GM12878 (cell line): Measurements from ENCODE around the gene TRPT1. TPM values are rescaled to one million over a fixed set of nuclear protein-coding genes. Genes with fewer than 3 reads are reported as not detected.

Experiments used
- ATAC-seq: fragments of 200-7000 bp; cut with Tn5 transposase; 3 replicates; pipeline ENCODE4 v1.9.1; 2020; ENCODE audit warnings: mild to moderate bottlenecking, moderate library complexity
- BruUV-seq: library from RNA; stranded (reverse); fragments of 400-500 nt; replicated peaks from 2 replicates; lab custom pipeline; 2021; lab: Mats Ljungman, UMichigan
- CTCF ChIA-PET: fragments of 300-600 bp; sonication (Branson Sonifier 250); formaldehyde crosslinking; extraction: SDS; loops from one replicate; lab custom pipeline; 2021; ENCODE audit warnings: inconsistent platforms; lab: Yijun Ruan, JAX
- POLR2A ChIA-PET: fragments of 350-600 bp; formaldehyde crosslinking; extraction: SDS; loops from one replicate; lab custom pipeline; 2021; ENCODE audit warnings: inconsistent platforms; lab: Charles Lee
- RAD21 ChIA-PET: fragments of 300-600 bp; sonication (Branson Sonifier 250); formaldehyde crosslinking; loops from one replicate; lab custom pipeline; 2023; ENCODE audit warnings: antibody characterized with exemption; ENCODE audit not compliant: unreplicated experiment; lab: Charles Lee
- SMC1A ChIA-PET: fragments of 300-600 bp; sonication (Branson Sonifier 250); formaldehyde crosslinking; loops from one replicate; lab custom pipeline; 2023; ENCODE audit not compliant: unreplicated experiment, uncharacterized antibody; lab: Charles Lee
- DNase-seq: peaks from one replicate; pipeline ENCODE4 v3.0.0-alpha.2; 2011; ENCODE audit warnings: low read depth, low spot score
- FAIRE-seq: peaks from 3 replicates; lab custom pipeline; 2011; peaks lifted over from hg19 to GRCh38; lab: Jason Lieb, UNC
- H2AFZ ChIP-seq: 2 replicates; pipeline ENCODE4 v1.6.0; 2011; ENCODE audit warnings: low read depth, low read length, control low read depth; ENCODE audit not compliant: control insufficient read depth
- H3K27ac ChIP-seq: 2 replicates; pipeline ENCODE4 v1.5.1; 2011; ENCODE audit warnings: control low read depth; ENCODE audit not compliant: control insufficient read depth, insufficient read depth
- H3K27me3 ChIP-seq, 2 experiments: replicated peaks in 1 of 2; 2 replicates each; pipeline versions ENCODE4 v1.6.0 to v1.6.1; 2011; ENCODE audit warnings: low read length in 1 of 2; ENCODE audit not compliant: control insufficient read depth in 2 of 2, insufficient read depth in 2 of 2
- H3K36me3 ChIP-seq, 2 experiments: 2 replicates each; pipeline ENCODE4 v1.5.1; 2011; ENCODE audit warnings: low read length in 1 of 2; ENCODE audit not compliant: control insufficient read depth in 2 of 2, insufficient read depth in 2 of 2
- H3K4me1 ChIP-seq: 2 replicates; pipeline ENCODE4 v1.6.1; 2011; ENCODE audit warnings: mild to moderate bottlenecking, low read length, moderate library complexity, mixed read lengths; ENCODE audit not compliant: control insufficient read depth, insufficient read depth
- H3K4me2 ChIP-seq: 2 replicates; pipeline ENCODE4 v1.6.0; 2011; ENCODE audit warnings: control low read depth; ENCODE audit not compliant: control insufficient read depth, insufficient read depth
- H3K4me3 ChIP-seq: fragments of 200-600 bp; sonication (generic); 2 replicates; pipeline ENCODE4 v1.5.1; 2016
- H3K79me2 ChIP-seq: 2 replicates; pipeline ENCODE4 v1.6.0; 2011; ENCODE audit warnings: low read length; ENCODE audit not compliant: control insufficient read depth, insufficient read depth
- H3K9ac ChIP-seq: 2 replicates; pipeline ENCODE4 v1.8.0; 2011; ENCODE audit warnings: low read length, control low read depth, mixed read lengths; ENCODE audit not compliant: control insufficient read depth, insufficient read depth
- H3K9me3 ChIP-seq: replicated peaks from 3 replicates; pipeline ENCODE4 v1.5.1; 2011; ENCODE audit warnings: mild to moderate bottlenecking, low read length; ENCODE audit not compliant: control insufficient read depth, insufficient read depth
- H4K20me1 ChIP-seq: 2 replicates; pipeline ENCODE4 v1.6.0; 2011; ENCODE audit not compliant: control insufficient read depth, insufficient read depth
- CHD2 ChIP-seq: IDR thresholded peaks from 2 replicates; pipeline ENCODE4 v1.6.1; 2011; ENCODE audit warnings: low read depth, low read length, improper control_type of control experiment, borderline replicate concordance
- DPF2 ChIP-seq: fragments of 450-650 bp; IDR thresholded peaks from 2 replicates; pipeline ENCODE4 v1.6.1; 2017; ENCODE audit warnings: mild to moderate bottlenecking
- ESRRA ChIP-seq: IDR thresholded peaks from 2 replicates; pipeline ENCODE4 v1.6.1; 2012; ENCODE audit warnings: mild to moderate bottlenecking, low read length, improper control_type of control experiment
- IKZF2 ChIP-seq, 2 experiments: fragments of 450-650 bp; IDR thresholded peaks; 2 replicates each; pipeline ENCODE4 v1.6.1; 2017; ENCODE audit warnings: mild to moderate bottlenecking in 2 of 2, moderate library complexity in 2 of 2
- NRF1 ChIP-seq: conservative IDR thresholded peaks from 2 replicates; pipeline ENCODE4 v1.6.1; 2011; ENCODE audit warnings: mild to moderate bottlenecking, low read depth, low read length, improper control_type of control experiment
- POLR2AphosphoS5 ChIP-seq: IDR thresholded peaks from 2 replicates; pipeline ENCODE4 v1.6.1; 2011; ENCODE audit warnings: mild to moderate bottlenecking, low read length, inconsistent platforms
- POU2F2 ChIP-seq: IDR thresholded peaks from 3 replicates; pipeline ENCODE4 v1.6.1; 2011; ENCODE audit warnings: low read depth, mild to moderate bottlenecking, low read length, borderline replicate concordance
- RCOR1 ChIP-seq: conservative IDR thresholded peaks from 2 replicates; pipeline ENCODE4 v1.6.1; 2012; ENCODE audit warnings: low read depth, low read length, improper control_type of control experiment
- SPI1 ChIP-seq: IDR thresholded peaks from 2 replicates; pipeline ENCODE4 v1.6.1; 2011; ENCODE audit warnings: low read depth, mild to moderate bottlenecking, low read length, moderate library complexity, borderline replicate concordance; ENCODE audit not compliant: insufficient read depth
- WGBS: methylation state at CpG from one replicate; pipeline ENCODE4 v1.1.6; 2016; ENCODE audit warnings: low lambda C conversion rate; ENCODE audit not compliant: insufficient replicate concordance, insufficient coverage; ENCODE audit errors: missing lambda C conversion rate; 5-methylcytosine and 5-hydroxymethylcytosine counted together
- in situ Hi-C: fragments of 300-500 bp; cut with MboI; formaldehyde crosslinking; loops from 9 replicates; pipeline ENCODE4 v1.14.3; 2018; ENCODE audit warnings: mixed read lengths
- intact Hi-C: fragments of 100-400 bp; cut with micrococcal nuclease; formaldehyde crosslinking; loops from one replicate; pipeline ENCODE4 v1.14.2; 2022; ENCODE audit not compliant: unreplicated experiment
- polyA plus RNA-seq, 11 experiments: library from polyadenylated mRNA; depleted of rRNA in 4 of 11; unstranded in 6 of 11; stranded (reverse) in 5 of 11; fragments of >200 nt; fragmentation: Nextera tagmentation in 4 of 11; fragmentation: Illumina TruSeq in 1 of 11; extraction: Ambion mirVana in 4 of 11; extraction: Trizol in 1 of 11; gene quantifications; 1 replicate in 1 of 11; 2 replicates in 10 of 11; pipeline versions ENCODE4 v1.2.1 to v1.2.3, GENCODE V29; 2011 to 2016; ENCODE audit warnings: inconsistent platforms in 2 of 11, missing spikeins in 2 of 11, low read depth in 1 of 11
- total RNA-seq, 4 experiments: library from RNA; depleted of rRNA in 3 of 4; stranded (reverse); fragments of >200 nt in 3 of 4; fragmentation: Illumina TruSeq in 1 of 4; extraction: Trizol in 1 of 4; gene quantifications; 2 replicates each; pipeline versions ENCODE4 v1.2.1 to v1.2.3, GENCODE V29; 2013 to 2021
- TF ChIP-seq, protein P1 (sequence below): fragments of 450-650 bp; IDR thresholded peaks from 2 replicates; pipeline ENCODE4 v1.6.1; 2016; ENCODE audit warnings: mild to moderate bottlenecking, moderate library complexity, borderline replicate concordance
- TF ChIP-seq, protein P2 (sequence below): fragments of 450-650 bp; IDR thresholded peaks from 2 replicates; pipeline ENCODE4 v1.6.1; 2018; ENCODE audit warnings: mild to moderate bottlenecking, low read depth, moderate library complexity; ENCODE audit not compliant: partially characterized antibody
- TF ChIP-seq, protein P3 (sequence below): fragments of 450-650 bp; IDR thresholded peaks from 2 replicates; pipeline ENCODE4 v1.6.1; 2014; ENCODE audit warnings: mild to moderate bottlenecking

The TRPT1 gene
- total and polyA plus RNA-seq, 10 of the 15 experiments (the other 5 are each of a cell fraction or from before 2014, with no cell fraction given) = 7.1 to 63.0 (median 31.4) TPM

DNA sequence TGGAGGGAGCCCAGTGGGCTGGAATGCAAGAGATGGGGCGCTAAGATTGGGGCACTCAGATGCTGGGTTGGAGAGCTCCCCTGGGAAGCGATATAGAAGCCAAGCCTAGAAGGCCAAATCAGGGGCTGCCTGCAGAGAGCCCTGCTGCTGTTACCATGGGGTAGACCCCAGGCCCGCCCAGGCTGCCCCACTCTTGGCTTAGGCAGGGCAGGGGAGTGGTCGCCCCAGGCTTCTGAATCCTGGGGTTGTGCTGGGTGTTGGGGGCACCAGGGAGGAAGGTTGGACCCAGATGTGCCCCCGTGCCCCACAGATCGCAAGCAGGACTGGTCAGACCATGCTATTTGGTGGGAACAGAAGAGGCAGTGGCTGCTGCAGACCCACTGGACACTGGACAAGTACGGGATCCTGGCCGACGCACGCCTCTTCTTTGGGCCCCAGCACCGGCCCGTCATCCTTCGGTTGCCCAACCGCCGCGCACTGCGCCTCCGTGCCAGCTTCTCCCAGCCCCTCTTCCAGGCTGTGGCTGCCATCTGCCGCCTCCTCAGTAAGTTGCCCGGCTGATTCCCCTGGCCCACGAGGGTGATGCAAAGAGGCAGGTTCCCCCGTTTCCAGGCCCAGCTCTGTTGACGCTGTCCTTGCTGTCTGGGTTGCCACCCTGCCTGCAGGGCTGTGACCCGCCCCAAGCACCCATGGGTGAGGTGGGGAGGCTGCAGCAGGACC lies 15.5 kb downstream of the TRPT1 start (continued):
- TF ChIP-seq, protein P1, sequence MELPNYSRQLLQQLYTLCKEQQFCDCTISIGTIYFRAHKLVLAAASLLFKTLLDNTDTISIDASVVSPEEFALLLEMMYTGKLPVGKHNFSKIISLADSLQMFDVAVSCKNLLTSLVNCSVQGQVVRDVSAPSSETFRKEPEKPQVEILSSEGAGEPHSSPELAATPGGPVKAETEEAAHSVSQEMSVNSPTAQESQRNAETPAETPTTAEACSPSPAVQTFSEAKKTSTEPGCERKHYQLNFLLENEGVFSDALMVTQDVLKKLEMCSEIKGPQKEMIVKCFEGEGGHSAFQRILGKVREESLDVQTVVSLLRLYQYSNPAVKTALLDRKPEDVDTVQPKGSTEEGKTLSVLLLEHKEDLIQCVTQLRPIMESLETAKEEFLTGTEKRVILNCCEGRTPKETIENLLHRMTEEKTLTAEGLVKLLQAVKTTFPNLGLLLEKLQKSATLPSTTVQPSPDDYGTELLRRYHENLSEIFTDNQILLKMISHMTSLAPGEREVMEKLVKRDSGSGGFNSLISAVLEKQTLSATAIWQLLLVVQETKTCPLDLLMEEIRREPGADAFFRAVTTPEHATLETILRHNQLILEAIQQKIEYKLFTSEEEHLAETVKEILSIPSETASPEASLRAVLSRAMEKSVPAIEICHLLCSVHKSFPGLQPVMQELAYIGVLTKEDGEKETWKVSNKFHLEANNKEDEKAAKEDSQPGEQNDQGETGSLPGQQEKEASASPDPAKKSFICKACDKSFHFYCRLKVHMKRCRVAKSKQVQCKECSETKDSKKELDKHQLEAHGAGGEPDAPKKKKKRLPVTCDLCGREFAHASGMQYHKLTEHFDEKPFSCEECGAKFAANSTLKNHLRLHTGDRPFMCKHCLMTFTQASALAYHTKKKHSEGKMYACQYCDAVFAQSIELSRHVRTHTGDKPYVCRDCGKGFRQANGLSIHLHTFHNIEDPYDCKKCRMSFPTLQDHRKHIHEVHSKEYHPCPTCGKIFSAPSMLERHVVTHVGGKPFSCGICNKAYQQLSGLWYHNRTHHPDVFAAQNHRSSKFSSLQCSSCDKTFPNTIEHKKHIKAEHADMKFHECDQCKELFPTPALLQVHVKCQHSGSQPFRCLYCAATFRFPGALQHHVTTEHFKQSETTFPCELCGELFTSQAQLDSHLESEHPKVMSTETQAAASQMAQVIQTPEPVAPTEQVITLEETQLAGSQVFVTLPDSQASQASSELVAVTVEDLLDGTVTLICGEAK = no peak
- no peak for TF ChIP-seq DPF2

DNA sequence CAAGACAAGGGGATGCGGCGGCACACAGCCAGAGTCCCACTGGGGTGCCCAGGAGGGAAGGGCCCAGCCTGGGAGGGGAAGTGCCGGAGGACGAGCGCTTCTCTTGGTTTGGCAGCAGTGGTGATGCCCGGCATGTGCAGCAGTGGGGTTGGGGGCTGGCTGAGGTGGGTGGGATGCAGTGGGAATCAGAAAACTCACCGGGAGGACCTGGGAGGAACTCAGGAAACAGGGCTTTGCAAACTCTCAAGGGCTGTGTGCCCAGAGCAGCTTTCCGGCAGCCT lies 16.5 kb downstream of the TRPT1 start:
- Histone ChIP-seq H3K4me1 (peaks cover 22% of the 10 kb centered on the region), H3K9ac (no peak overlapping the region), H3K4me3 (no peak overlapping the region), H3K27ac (no peak overlapping the region), H3K36me3 (peaks cover 18 to 22% of the 10 kb centered on the region in 2 experiments; a peak in 3 of 4 replicates), H3K79me2 (peaks cover 39% of the 10 kb centered on the region), H3K9me3 (no peaks in the 10 kb centered on the region), H2AFZ (no peak overlapping the region), H3K4me2 (peak overlapping the region; percentile 76; the same call in 1 of the 2 replicates), H4K20me1 (no peaks in the 10 kb centered on the region), H3K27me3 (no peaks in the 10 kb centered on the region)
- in situ Hi-C loops = no loop called here
- DNase-seq (no peak), FAIRE-seq (no peak), ATAC-seq (no peak)
- SMC1A ChIA-PET = interaction anchor here (5.5 kb wide), 1 partner anchor 16 kb away, joined by 56 read pairs; the partner anchor contains the start of genes NUDT22 and TRPT1
- 88% methylated on average over 7 of the region's 8 CpGs for WGBS
- CTCF ChIA-PET = interaction anchor here (9.7 kb wide), 1 partner anchor 93 kb away, joined by 238 read pairs; the partner anchor contains the start of genes CATSPERZ and ESRRA
- RAD21 ChIA-PET = interaction anchor here (6.6 kb wide), 1 partner anchor 93 kb away, joined by 125 read pairs; the partner anchor contains the start of genes CATSPERZ and ESRRA
- BruUV-seq = no TSS peak
- intact Hi-C loops = no loop called here
- POLR2A ChIA-PET = interaction anchor here (1.1 to 1.6 kb wide), 4 partner anchors 10 to 29 kb away, joined by 3 to 5 read pairs (median 3); no protein-coding TSS in a partner anchor
- no peak for TF ChIP-seq IKZF2 (IDR thresholded peaks at IDR 0.05)
- TF ChIP-seq, protein P2, sequence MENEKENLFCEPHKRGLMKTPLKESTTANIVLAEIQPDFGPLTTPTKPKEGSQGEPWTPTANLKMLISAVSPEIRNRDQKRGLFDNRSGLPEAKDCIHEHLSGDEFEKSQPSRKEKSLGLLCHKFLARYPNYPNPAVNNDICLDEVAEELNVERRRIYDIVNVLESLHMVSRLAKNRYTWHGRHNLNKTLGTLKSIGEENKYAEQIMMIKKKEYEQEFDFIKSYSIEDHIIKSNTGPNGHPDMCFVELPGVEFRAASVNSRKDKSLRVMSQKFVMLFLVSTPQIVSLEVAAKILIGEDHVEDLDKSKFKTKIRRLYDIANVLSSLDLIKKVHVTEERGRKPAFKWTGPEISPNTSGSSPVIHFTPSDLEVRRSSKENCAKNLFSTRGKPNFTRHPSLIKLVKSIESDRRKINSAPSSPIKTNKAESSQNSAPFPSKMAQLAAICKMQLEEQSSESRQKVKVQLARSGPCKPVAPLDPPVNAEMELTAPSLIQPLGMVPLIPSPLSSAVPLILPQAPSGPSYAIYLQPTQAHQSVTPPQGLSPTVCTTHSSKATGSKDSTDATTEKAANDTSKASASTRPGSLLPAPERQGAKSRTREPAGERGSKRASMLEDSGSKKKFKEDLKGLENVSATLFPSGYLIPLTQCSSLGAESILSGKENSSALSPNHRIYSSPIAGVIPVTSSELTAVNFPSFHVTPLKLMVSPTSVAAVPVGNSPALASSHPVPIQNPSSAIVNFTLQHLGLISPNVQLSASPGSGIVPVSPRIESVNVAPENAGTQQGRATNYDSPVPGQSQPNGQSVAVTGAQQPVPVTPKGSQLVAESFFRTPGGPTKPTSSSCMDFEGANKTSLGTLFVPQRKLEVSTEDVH = no peak
- no peak for TF ChIP-seq ESRRA
- TF ChIP-seq RCOR1 = no peak
- no peak for TF ChIP-seq CHD2
- TF ChIP-seq POU2F2 = no peak
- TF ChIP-seq NRF1 = no peak
- TF ChIP-seq, protein P3, sequence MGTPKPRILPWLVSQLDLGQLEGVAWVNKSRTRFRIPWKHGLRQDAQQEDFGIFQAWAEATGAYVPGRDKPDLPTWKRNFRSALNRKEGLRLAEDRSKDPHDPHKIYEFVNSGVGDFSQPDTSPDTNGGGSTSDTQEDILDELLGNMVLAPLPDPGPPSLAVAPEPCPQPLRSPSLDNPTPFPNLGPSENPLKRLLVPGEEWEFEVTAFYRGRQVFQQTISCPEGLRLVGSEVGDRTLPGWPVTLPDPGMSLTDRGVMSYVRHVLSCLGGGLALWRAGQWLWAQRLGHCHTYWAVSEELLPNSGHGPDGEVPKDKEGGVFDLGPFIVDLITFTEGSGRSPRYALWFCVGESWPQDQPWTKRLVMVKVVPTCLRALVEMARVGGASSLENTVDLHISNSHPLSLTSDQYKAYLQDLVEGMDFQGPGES = no peak
- TF ChIP-seq POLR2AphosphoS5 = no peak
- no peak for TF ChIP-seq SPI1
